ENCODE results near the gene CRYBG1.

DNA sequence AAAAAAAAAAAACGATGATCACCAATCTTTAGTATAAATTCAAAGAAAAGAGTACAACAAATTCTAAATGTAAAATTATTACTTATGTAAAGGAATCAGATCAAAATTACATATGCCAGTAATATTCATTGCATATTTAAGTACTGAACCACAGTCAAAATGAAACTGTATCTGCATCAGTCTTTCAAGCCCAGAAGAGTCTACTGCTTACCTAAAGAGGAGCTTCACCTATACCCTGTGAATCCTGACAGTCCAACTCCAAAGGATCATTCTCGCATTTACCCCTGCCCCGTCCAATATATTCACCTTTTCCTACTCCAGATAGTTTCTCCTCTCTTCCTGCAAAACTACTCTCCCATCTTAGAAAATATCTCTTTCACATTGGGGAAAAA lies 44.1 kb upstream of the CRYBG1 start:
- TF ChIP-seq EZH2 (IDR thresholded peaks at IDR 0.05) (no peak), POLR2AphosphoS5 (IDR thresholded peaks at IDR 0.05; ENCODE audit: borderline replicate concordance, low read depth, low read length) (no peak)

Measured in SK-N-MC (cell line).